Fibroblast of peridontal ligament (primary cell): ENCODE measurements around the gene COIL.

Source experiments
- DNase-seq: peaks from one replicate; pipeline ENCODE4 v3.0.0-alpha.2; 2010; ENCODE audit errors: extremely low read depth

Gene COIL

DNA sequence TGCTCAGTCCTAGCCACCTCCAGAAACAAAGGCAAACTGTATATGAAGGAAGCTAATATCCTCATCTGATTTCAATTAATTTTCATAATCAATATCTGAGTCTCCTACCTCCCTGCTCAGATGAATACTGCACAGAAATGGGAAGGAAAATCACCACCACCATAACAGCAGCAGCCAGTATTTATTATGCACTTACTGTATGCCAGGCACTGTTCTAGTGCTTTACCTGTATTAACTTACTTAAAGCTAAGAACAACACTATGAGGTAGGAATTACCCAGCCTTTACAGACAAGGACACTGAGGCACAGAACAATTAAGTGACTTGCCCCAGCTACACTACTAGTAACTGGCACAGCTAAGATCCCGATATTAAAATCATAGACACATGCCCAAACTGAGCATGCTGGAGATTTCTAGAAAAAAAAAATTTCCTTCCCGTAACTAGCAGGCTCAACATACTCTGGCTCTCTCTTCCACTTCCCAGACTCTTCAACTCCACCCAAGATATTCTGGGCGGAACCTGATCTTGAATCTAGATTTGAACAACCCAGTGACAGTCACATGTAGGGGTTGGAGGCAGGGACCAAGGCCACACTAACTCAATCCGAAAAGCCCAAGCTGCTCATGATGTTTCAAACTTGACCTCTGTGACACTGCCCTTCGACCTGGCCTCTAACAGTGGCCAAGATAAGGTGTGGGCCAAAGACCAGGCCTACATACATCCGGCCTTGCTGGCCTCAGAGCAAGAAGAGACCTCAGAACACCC lies 50.9 kb downstream of the COIL start:
- DNase-seq: no peak

DNA sequence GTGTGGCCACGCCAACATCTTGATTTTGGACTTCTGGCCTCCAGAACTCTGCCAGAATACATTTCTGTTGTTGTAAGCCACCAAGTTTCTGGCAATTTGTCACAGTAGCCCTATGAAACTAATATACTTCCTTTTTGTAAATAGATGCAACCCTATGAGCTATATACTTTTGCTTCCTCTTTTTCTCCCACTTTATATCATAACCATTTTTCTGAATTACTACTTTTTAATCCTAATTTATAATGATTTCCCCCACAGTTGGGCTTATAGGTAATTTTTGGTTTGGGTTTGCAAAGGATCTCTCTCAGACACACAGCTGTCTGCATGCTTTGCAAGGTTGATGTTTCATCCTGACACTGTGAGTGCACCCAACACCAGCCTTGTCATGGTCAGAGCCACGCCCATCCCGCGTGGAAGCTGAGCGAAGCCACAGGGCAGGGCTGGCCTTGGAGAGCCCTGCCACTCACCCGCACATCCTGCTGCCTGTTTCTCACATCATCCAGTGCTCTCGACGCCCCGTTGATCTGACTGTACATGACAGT lies 52.8 kb downstream of the COIL start:
- DNase-seq: no peak

DNA sequence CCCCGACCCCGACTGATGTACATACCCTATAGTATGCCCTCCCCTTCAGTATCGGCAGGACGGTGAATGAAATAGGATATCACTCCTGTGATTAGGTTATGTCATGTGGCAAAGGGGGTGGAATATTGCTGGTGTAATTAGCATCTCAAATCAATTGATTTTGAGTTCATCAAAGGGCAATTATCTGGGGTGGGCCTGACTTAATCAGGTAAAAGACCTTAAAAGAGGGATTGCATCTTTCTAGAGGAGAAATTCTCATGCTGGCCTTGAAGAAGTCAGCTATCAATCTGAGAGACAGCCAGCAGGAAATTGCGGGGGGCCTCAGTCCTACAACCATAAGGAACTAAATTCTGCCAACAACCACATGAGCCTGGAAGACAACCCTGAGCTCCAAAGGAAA lies 57.3 kb downstream of the COIL start:
- no peak for DNase-seq

DNA sequence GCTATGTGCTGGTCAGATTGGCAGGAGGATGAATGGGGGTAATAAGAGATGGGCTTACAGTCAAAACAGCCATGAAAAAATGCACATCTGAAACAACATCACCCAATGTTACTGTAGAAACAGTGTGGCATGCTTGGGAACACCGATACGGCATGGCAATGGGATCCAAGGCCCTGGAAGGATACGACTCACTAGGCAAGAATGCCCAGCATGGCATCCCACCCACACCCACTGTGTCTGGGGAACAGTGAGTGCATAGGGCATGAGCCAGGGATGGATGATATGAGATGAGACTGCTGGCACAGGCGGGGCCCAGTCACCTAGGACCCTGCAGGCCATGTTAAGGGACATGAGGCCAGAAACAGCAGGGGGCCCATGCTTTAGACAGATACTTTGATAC lies 58.5 kb downstream of the COIL start:
- peak; percentile 63 for DNase-seq

DNA sequence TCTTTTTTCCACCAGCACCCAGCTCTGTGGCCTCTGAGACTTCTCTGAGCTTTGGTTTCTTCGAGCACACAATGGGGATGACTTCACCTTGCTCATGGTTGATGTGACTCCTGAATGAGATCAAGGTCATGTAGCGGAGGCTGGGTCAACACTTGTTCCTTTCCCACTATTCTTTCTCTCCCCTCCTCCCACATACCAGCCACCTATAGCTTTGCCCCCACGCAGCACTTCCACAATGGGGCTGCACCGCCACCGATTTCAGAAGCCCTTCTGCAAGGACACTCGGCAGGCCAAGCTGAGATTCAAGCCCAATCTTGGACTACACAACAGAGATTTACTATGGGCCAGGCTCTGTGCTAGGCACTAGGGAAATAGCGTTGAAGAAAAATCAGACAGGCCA lies 61.4 kb downstream of the COIL start:
- no peak for DNase-seq

DNA sequence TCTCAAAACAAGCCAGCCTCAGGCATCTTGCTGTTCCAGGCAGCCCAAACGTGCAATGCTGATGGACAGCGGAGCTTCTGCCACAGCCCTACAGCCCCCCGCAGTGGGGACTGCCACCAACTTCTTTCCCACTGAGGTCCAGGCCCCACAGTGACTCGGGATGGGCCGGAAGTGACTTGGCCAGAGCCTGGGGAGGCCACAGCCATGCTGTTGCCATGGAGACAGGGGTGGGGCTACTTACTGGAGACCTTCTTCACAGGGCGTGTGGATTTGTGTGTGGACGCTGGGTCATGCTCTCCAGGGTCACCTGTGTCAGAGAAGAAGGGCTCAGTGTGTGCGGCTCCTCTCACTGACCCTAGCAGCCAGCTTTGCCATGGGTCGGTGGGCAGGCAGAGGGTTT lies 62.0 kb downstream of the COIL start:
- no peak for DNase-seq

DNA sequence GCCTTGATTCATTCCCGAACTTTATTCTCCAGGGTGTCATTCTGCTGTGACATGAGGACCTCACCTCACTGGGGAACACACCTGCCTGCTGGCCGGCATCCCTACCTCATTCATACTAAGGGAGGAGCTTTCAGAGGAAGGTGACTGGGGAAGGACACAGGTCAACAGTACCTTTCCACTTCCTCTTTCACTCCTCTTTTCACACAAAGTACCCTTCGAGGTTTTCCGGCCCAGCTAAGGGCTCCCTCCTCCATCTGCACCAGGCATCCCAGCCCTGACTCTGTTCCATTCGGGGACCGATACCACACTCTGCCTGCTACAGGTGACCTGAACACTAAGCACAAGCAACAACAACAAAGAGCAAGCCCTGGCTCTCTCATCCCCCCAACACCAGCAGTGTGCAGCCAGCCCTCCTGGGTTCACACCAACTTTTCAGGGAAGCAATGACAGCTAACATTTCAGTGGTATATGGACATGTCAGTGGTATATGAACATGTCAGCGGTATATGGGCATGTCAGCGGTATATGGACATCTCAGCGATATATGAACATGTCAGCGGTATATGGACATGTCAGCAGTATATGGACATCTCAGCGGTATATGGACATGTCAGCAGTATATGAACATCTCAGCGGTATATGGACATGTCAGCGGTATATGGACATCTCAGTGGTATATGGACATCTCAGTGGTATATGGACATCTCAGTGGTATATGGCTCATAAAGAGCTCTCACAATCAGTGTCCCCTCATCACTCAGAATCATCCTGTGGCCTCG lies 63.0 kb downstream of the COIL start:
- DNase-seq: no peak

DNA sequence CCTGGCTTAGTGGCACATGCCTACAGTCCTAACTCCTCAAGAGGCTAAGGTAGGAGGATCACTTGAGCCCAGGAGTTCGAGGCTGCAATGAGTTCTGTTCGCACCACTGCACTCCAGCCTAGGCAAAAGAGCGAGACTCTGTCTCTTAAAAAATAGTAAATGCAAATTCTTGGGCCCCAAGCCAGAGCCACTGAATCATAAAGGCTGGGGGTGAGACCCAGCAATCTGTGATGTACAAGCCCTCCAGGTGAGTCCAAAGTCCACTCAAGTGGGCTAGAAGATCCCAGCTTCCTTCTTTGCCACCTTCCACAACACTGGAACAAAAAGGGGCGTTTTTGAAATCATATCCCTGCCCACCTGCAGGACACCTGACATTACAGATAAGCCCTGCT lies 63.9 kb downstream of the COIL start:
- no peak for DNase-seq

DNA sequence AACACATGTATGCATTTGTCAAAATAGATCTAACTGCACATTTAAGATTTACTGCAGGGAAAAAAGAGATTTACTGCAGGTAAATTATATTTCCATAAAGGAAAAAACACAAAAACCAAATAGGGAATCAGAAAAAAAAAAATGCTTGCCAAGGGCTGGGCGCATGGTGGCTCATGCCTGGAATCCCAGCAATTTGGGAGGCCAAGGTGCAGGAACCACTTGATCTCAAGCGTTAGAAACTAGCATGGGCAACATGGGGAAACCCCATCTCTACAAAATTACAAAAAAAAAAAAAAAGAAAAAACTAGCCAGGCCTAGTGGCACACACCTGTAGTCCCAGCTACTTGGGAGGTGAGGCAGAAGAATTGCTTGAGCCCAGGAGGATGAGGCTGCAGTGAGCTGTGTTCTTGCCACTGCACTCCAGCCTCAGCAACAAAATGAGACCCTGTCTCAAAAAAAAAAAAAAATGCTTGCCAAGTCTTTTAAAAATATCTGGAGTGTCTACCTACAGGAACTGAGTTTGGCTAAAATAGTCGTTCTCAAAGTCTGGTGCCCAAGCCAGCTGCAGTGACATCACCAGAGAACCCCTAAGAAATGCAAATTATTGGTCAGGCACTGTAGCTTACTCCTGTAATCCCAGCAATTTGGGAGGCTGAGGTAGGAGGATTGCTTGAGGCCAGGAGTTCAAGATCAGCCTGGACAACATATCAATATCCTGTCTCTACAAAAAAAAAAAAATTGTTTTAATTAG lies 64.5 kb downstream of the COIL start:
- no peak for DNase-seq

DNA sequence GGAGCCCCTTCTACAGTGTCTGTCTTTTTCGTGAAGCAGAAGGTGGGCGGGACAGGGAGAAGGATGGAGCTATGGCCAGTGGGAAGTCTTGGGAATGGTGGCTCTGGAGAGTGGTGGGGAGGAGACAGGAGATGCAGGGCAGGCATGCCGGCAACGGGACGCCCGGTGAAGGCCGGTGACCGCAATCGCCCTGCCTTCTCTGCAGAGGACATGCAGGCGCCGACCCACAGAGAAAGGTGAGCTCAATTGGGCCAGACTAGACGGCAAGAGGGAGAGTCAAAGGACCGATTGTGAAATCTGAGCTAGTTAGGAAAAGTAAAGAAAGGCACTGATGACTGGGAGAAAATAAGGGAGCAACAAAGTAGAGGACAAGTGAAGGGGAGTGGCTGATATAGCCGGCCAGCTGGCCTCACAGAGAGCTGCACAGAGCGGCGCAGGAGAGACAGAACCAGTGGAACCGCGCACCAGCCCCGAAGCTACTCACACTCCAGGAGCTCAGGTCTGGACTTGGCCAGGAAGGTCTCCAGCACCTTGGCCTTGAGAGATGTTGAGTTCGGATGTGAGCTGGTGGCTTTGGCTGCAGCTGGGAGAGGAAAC lies 65.9 kb downstream of the COIL start:
- no peak for DNase-seq

DNA sequence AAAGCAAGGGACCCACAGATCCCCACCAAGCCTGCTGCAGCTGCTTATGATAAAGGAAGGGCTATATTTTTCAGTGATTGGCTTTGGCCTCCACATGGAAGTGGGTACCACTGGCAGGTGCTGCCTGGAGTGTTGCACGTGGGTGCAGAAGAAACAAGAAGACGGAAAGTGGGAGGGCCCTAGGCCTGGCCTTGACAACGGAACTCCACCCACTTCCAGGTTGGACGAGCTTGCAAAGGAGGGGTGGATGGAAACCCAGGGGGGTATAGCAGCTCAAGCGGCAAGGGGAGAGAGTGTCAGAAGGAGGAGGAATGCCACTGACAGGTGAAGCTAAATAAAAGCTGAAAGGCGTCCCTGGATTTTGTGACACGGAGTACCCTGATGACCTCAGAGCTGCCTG lies 67.3 kb downstream of the COIL start:
- no peak for DNase-seq

DNA sequence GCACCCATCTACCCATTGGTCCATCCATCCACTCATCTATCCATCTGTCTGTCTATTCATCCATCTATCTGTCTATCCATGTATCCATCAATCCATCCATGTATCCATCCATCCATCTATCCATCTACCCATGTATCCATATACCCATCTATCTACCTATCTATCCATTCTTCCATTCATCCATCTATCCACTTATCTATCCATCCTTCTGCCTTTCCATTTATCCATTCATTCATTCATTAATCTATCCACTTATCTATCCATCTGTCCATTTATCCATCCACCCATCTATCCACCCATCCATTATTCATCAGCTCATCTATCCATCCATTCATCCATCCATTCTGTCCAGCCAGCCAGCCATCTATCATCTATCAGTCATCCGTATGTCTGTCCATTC lies 68.5 kb downstream of the COIL start:
- no peak for DNase-seq

DNA sequence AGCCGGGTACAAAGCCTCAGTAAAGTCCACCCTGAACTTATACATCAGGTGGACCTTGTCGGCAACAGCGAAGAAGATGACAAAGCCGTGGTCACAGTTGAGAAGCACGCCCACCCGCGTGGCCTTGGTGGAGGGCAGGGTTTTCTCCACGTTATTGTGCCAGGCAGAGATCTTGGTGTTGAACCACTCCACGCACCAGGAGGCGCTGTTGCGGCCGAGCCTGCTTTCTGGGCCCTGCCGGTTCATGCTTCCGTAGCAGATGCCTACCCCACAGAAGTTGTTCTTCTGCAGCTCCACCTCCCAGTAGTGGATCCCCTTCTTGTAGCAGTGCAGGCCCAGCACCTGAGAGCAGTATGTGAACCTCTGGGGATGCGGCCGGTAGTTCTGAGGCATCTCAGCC lies 69.1 kb downstream of the COIL start:
- DNase-seq: no peak

DNA sequence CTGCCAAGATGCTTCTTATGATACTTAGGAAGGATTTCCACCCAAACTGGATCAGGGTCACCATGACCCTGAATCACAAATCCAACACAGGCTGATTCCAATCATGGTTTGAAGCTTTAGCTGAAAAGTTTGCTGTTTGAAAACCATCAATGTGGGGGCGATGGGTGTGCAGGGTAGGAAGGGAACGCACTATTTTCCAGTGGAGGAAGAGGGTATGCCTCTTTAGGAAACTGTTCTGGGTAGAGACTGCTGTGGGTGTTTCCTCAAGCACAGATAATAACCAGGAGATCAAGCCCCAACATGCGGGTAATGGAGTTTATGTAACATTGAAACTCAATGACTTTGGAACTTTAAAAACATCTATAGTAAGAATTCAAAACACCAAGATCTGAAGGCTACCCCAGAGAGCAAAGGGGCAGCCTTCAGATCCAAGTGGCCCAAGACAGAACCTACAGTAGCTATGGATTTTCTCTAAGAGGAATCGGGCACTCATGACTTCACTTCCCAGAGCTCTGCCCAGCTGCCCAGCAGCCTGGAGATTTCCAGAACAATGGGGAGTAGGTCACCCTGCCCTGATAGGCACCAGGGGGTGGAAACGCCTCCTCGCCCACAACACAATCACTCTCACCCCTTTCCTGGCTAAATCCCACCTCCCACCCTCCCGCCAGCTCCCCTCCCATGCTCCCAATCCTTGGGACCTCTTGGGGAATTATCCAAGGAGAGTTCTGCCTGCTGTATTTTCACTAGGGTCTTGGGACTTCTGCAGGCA lies 69.8 kb downstream of the COIL start:
- no peak for DNase-seq

DNA sequence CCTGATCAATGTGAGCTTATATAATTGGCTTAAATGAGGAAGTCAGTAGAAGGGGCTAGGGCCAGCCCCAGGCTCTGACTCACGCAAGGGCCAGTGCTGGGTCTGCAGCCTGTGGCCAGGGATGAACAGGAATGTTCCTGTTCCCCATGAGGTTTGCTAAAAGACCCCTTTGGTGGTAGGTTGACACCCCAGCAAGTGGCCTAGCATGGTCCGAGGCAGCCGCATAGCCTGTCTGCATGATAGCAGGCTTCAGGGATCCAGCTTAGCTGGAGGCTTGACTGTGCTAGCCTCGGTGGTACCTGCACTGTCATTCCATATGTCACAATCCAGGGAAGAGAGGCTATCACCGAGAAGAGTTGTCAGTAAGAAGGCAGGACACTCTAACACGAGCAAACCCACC lies 70.5 kb downstream of the COIL start:
- no peak for DNase-seq
